Spleen (tissue), 7 donors: ENCODE results near the gene EVI5.

Experiments used
- CTCF ChIP-seq, 11 experiments: fragments of 200-600 bp in 7 of 11; fragments of 450-650 bp in 4 of 11; sonication (generic) in 4 of 11; IDR thresholded peaks in 8 of 11; conservative IDR thresholded peaks in 3 of 11; 1 replicate in 7 of 11; 2 replicates in 4 of 11; pipeline versions ENCODE4 v1.4.0 to v1.8.0; 2016 to 2021; ENCODE audit warnings: antibody characterized with exemption in 11 of 11, inconsistent platforms in 4 of 11, mild to moderate bottlenecking in 1 of 11
- POLR2A ChIP-seq, 3 donors: fragments of 450-650 bp; IDR thresholded peaks; one replicate each; pipeline ENCODE4 v1.5.1; 2017; ENCODE audit warnings: antibody characterized with exemption in 3 of 3, mild to moderate bottlenecking in 1 of 3
- POLR2AphosphoS5 ChIP-seq, 3 donors: sonication (generic); formaldehyde crosslinking; IDR thresholded peaks; one replicate each; pipeline ENCODE4 v1.5.1; 2017; ENCODE audit warnings: antibody characterized with exemption in 3 of 3
- donor health status: DM: no; HTN: no; CAD: no; lungs with moderate emphysema.
- donor health status: DM: no; HTN: no; CAD: no.
- donor health status: DM: no; HTN: no; CAD: no.

GRCh38 chr1:92834617-92835016 lies 49.7 kb upstream of the EVI5 start:
- TF ChIP-seq CTCF (IDR thresholded peaks at IDR 0.05 in 8 of 11, conservative IDR thresholded peaks at IDR 0.05 in 3 of 11) (no peak), POLR2A (IDR thresholded peaks at IDR 0.05) (no peak), POLR2AphosphoS5 (IDR thresholded peaks at IDR 0.05) (no peak)
